Measurements from ENCODE around the gene RTL9. TPM values are rescaled to one million over a fixed set of nuclear protein-coding genes. Genes with fewer than 3 reads are reported as not detected.

RTL9 gene
- polyA plus RNA-seq, 1 of the 3 experiments (the other 2 are of a cell fraction): 0.02 TPM

- CTCF ChIA-PET: interaction anchor here (0.7 to 1.3 kb wide), 5 partner anchors 10 to 162 kb away, joined by 3 read pairs; no protein-coding TSS in a partner anchor
- Histone ChIP-seq H3K27me3 (ENCODE audit: insufficient read depth) (no peaks in the 10 kb centered on the region), H3K79me2 (ENCODE audit: insufficient read depth) (peaks cover 45% of the 10 kb centered on the region), H3K9me2 (no peaks in the 10 kb centered on the region), H3F3A (replicated peaks; ENCODE audit: insufficient read depth) (peaks cover 3% of the 10 kb centered on the region), H3K36me3 (replicated peaks in 1 of 2; ENCODE audit: control insufficient read depth in 1 of 2, insufficient read depth in 2 of 2, low read length in 1 of 2) (no peaks in the 10 kb centered on the region), H3K4me3 (ENCODE audit: low read depth in 2 of 2, low read length in 1 of 2) (peak overlapping the region; percentile 75 to 81), H3K4me2 (peak overlapping the region; percentile 75), H4K20me1 (ENCODE audit: insufficient read depth) (peaks cover 4% of the 10 kb centered on the region), H3K27ac (ENCODE audit: low read depth in 2 of 2, low read length in 1 of 2) (peak overlapping the region; percentile 62 to 79), H3K9ac (peak overlapping the region; percentile 81), H2AFZ (ENCODE audit: low read depth) (peak overlapping the region; percentile 92; the same call in 1 of the 2 replicates), H3K9me3 (no peaks in the 10 kb centered on the region), H3K4me1 (ENCODE audit: control insufficient read depth in 1 of 2, insufficient read depth in 2 of 2, low read depth in 1 of 2, low read length in 1 of 2) (no peaks in the 10 kb centered on the region; a peak in 3 of 4 replicates)
- POLR2A ChIA-PET: no interaction called here
- WGBS (ENCODE audit: low lambda C conversion rate): 2% methylated on average over 25 of the region's 40 CpGs
- peak; percentile 55 for DNase-seq
- no peak for TF ChIP-seq MXI1 (IDR thresholded peaks at IDR 0.05; ENCODE audit: low read depth, low read length)
- no peak for TF ChIP-seq GATA2 (CRISPR knock-in tag; IDR thresholded peaks at IDR 0.05)
- TF ChIP-seq GABPA (IDR thresholded peaks at IDR 0.05; ENCODE audit: low read depth): no peak
- TF ChIP-seq TCF12 (IDR thresholded peaks at IDR 0.05): no peak
- TF ChIP-seq FOXJ3 (CRISPR knock-in tag; IDR thresholded peaks at IDR 0.05): no peak
- TF ChIP-seq NRF1 (IDR thresholded peaks at IDR 0.05; ENCODE audit: low read depth, low read length): no peak
- no peak for TF ChIP-seq REST (IDR thresholded peaks at IDR 0.05; ENCODE audit: low read depth, low read length)
- TF ChIP-seq JUND (IDR thresholded peaks at IDR 0.05): no peak
- no peak for TF ChIP-seq YY1 (IDR thresholded peaks at IDR 0.05; ENCODE audit: low read depth)
- no peak for TF ChIP-seq ZBTB33 (IDR thresholded peaks at IDR 0.05; ENCODE audit: borderline replicate concordance, low read depth)
- no peak for TF ChIP-seq MEF2A (IDR thresholded peaks at IDR 0.05; ENCODE audit: borderline replicate concordance, low read depth)
- TF ChIP-seq FOXM1 (IDR thresholded peaks at IDR 0.05; ENCODE audit: low read depth): no peak
- TF ChIP-seq NFIC (IDR thresholded peaks at IDR 0.05; ENCODE audit: borderline replicate concordance): no peak
- TF ChIP-seq POLR2AphosphoS5 (IDR thresholded peaks at IDR 0.05; ENCODE audit: low read depth, low read length): no peak
- TF ChIP-seq RCOR1 (IDR thresholded peaks at IDR 0.05; ENCODE audit: low read length): no peak
Observed at GRCh38 chrX:110317061-110317819, 41.4 kb upstream of the RTL9 start.

Measured in SK-N-SH (cell line).